Hindlimb muscle (tissue), 1 donor: Measurements from ENCODE around the gene AIPL1. TPM values are rescaled to one million over a fixed set of nuclear protein-coding genes. Genes with fewer than 3 reads are reported as not detected.

ENCODE experiments used
- DNase-seq: peaks from one replicate; pipeline ENCODE4 v3.0.0-alpha.2; 2013
- polyA plus RNA-seq: library from polyadenylated mRNA; unstranded; fragments of 120-200 nt; gene quantifications from one replicate; pipeline ENCODE4 v1.2.1, GENCODE V29; 2013; ENCODE audit not compliant: insufficient read length

AIPL1 gene
- polyA plus RNA-seq, 1 donor, result not detected

DNA sequence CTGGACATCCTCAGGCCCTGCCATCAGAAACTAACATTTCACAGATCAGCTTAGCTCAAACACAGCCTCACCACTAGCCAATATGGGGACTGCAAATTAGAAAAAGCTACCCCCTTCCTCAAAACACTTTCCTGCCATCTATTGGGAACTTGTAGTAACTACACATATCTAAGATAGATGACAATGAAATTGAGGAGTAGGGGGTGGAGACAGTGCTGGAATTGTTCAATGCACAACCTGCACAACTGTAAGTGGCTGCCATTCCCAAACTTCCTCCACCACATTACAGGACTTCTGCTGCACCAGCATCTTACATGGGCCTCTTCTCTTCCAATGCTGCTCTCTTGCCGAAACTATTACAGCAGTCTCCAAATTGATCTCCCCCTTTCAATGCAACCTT is 21.9 kb downstream of the AIPL1 start:
- no peak for DNase-seq

- no peak for DNase-seq
Observed at GRCh38 chr17:6408735-6409134, 26.2 kb downstream of the AIPL1 start.

- DNase-seq, result peak; percentile 16
Observed at GRCh38 chr17:6408276-6408675, 26.6 kb downstream of the AIPL1 start.

DNA sequence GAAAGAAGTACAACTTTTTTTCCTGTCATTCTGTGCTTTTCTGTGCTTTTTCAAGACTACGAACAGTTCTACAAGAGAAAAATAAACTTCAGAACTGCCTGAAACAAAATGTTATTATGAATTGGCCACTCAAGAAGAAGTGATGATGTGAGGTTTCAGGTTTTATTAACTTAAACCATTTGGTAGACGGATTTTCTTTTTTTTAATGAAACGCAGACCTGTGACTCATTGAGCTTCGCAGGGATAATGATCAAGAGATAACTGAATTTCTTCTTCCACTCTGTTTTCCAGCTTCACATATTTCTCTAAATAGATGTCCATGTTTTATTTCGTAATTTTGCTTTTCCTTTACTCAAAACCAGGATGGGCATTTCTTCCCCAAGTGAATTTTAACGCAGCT is 32.7 kb downstream of the AIPL1 start:
- no peak for DNase-seq

DNA sequence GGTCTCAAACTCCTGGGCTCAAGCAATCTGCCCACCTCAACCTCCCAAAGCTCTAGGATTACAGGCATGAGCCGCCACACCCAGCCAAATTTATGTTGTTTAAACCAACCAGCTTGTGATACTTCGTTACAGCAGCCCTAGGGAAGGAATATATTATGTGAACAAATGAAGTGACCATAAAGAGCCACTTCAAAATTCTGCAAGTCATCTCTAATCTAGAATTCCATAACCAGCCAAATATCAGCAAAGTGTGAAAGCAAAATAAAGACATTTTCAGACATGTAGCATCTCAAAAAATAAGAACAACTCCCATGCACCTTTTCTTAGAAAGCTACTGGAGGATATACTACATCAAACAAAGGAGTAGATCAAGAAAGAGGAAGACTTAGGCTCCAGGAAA is 36.0 kb downstream of the AIPL1 start:
- no peak for DNase-seq

GRCh38 chr17:6394055-6394606 is 40.8 kb downstream of the AIPL1 start:
- no peak for DNase-seq

- DNase-seq, result no peak
Observed at GRCh38 chr17:6393351-6393952, 41.5 kb downstream of the AIPL1 start.

DNA sequence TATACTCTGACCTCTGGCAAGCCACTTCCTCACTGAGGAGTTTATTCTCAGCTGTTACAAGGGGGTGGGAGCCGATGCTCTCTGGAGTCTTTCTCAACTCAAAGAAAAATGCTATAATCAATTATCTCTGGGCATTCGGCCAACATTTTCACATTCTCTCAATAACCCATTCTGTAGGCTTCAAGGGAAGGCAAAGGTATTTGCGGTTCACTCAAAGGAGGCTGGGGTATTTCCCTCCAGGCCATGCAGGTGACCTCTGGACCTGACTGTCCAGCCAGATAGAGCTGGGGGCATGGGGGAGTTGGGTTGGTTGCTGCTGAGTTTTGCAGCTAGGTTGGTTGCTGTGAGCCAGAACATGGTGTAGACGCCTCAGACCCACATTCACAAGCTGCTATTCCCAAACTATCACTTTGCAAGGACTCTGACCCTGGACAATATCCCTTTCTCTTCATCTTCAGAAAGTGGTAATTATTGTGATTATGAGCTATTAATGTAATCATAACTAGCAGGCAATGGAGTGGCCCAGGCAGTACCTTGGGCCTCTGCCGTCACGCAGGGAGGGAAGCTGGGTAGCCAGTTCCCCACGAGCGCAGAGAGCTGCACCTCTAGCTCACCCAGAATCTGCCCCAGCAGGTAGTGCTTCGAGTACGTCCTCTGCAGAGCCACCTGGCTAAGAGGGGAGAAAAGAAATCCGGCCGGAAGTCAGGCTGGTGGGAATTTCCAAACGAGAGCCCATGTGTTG is 42.1 kb downstream of the AIPL1 start:
- DNase-seq, result no peak

GRCh38 chr17:6388416-6388815 is 46.5 kb downstream of the AIPL1 start:
- DNase-seq, result no peak

DNA sequence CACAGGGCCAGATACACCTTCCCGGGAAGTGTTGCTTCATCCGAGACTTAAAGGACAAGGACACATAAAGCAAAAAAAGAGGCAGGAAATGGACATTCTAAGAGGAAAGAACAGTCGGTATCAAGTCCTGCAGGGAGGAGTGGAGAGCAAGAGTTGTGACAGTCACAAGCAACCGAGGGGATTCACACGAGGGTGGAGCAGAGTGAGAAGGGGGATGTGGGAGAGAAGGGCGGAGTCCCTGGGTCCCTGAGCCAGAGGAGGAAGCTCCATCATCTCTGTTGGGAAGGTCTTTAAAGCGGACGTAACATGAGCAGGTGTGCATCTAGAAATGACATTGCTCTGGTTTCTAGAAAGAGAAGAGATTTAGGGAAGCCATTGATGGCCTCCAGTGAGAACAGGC is 47.1 kb downstream of the AIPL1 start:
- DNase-seq, result no peak

DNA sequence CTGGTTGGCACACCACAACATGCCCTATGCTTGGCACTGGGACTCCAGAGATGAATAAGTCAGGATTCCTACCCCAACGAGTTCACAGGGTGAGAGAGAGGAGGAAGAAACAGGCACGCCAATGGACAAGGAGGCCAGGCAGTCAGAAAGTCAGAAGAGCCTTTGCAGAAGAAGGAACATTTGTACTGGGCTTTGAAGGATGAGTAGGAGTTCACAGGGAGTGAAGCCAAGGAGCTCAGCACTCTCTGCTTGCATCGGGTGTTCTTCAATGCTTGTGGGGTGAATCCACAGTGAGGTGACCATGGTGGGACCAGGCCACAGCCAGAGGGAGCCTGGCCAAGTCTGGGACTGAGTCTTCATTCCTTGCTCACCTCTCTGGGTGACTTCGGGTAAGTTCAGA is 47.5 kb downstream of the AIPL1 start:
- DNase-seq, result no peak

DNA sequence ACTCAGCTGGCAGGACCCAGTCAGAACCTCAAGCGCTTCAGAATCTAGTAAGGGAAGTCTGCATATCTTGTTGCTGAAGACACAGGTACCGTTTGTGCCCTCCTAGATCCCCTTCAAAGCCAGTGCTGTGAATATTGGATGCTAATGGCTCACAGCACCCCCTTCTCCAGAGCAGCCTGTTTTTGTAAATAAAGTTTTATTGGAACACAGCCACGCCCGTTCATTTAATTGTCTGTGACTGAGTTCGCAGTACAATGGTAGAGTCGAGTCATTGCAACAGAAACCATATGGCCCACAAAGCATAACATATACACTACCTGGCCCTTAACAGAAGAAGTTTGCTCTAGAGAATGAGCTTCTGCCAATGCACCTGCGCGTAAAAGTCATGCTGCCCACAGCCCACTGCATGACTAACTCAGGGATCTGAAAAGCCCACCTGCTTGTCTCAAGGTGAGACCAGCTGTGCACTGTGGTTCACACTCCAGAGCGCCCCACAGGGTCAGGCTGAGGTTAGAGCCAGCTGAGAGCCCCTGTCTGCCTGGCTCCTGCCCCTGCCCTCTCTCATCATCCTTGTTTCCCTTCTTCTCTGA is 48.8 kb downstream of the AIPL1 start:
- no peak for DNase-seq

DNA sequence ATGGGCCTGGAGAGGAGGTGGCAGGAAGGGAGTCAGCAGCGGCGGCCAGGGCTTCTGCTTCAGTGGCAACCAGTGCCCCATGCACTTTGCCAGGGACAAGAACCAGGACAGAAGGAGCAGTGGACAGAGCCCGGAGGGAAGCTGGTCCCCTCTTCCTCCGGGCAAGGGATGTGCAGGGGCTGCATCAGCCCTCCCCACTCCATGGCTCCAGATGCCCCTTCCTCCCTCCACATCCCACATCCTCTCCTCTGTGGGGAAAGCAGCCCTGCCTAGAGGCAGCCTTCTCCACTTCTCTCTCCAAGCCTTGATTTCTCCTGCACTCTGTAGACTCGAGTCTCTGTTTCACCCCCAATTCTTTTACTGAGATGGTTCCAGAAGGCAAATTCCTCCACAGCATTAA is 50.4 kb downstream of the AIPL1 start:
- no peak for DNase-seq

DNA sequence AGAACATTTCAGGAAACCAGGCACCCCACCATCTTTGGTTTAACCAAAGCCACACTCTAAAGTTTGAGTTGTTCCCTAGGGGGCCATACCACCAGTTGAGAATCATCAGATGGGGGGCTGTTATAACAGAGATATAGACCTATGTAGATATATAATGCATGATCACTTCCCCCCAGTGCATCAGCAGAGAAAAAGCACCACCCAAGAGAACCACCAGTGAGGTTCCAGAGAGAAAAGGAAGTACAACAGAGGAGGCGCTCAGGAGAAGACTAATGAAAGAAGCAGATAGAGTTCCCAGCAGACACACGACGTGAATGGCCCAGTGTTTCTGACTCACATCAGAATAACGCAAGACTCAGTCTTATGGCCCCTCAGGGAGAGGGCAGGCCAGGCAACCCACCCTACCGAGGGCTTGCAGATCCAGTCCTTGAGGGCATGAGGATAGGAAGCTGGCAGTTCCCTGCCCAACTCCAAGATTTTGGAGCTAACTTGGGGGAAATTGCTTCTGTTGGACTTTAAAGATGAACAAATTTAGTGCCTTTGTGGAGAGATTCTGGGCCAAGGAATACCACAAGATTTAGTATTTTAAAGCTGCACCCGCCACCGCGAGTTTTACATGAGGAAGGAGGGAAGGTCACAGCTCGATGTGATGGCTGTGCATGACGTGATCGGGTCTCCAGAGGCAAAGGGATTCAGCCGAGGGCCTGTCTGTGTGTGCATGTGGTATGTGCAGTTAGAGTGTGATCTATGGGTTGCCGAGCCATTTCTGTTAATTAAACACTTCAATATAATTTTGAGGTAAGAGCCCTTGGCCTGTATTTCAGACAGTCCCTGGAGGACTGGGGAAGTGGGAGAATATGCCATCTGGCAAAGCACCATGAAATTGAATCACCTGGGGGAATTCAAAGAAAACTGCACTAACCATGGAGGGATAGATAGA is 53.1 kb downstream of the AIPL1 start:
- no peak for DNase-seq

DNA sequence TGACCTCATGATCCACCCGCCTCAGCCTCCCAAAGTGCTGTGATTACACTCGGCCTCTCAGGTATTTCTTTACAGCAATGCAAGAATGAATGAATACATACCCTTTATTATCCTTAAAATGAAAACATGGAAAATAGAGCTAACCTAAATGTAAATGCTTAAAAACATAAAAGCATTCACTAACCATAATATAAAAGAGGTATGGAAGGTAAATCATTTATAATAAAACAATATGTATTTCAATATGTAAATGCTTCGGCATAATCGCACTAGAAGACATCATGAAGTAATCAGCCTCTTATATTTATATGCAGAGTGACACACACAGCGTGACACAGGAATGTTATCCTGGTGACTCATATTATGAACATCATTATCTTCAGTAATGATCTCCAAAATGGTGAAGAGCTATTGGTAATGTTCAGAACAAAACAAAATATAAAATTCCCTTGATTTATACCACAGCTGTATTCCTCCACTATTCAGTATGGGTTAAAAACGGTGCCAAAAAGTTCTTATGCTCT is 53.9 kb downstream of the AIPL1 start:
- no peak for DNase-seq

- DNase-seq, result no peak
Observed at GRCh38 chr17:6377906-6378305, 57.0 kb downstream of the AIPL1 start.

GRCh38 chr17:6376931-6377361 is 58.0 kb downstream of the AIPL1 start:
- DNase-seq, result no peak

DNA sequence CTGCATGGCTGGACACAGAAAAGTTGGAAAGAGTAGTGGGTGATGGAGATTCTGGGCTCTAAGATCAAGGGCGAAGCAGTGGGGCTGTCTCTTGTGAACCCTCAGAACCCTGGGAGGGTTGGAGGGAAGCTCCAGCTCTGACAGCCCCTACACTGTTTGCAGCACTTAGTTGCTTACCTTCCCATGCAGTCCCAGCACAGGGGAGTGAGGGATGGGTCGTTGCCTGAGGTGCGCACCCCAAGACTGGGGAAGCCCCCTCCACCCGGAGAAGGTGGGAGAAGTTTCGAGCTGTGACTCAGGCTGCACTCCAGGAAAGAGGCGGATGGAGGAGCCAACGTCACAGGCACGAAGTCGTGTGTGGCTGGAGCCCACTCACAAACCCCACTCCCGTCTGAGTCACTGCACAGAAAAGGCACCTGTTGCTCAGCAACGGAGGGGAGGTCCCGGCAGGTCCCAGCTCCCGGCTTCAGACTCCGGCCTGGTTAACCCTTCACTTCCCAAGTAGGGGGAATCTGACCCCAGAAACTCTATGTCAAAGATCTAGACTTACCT is 60.1 kb downstream of the AIPL1 start:
- no peak for DNase-seq

GRCh38 chr17:6374271-6374691 is 60.6 kb downstream of the AIPL1 start:
- DNase-seq, result no peak
